CD4-positive, alpha-beta T cell treated with Interleukin-4 for 4 hours (primary cell): ENCODE results near the gene THAP7.

ENCODE experiments used
- DNase-seq: peaks from one replicate; pipeline ENCODE4 v3.0.0-alpha.2; 2020

Gene THAP7

DNA sequence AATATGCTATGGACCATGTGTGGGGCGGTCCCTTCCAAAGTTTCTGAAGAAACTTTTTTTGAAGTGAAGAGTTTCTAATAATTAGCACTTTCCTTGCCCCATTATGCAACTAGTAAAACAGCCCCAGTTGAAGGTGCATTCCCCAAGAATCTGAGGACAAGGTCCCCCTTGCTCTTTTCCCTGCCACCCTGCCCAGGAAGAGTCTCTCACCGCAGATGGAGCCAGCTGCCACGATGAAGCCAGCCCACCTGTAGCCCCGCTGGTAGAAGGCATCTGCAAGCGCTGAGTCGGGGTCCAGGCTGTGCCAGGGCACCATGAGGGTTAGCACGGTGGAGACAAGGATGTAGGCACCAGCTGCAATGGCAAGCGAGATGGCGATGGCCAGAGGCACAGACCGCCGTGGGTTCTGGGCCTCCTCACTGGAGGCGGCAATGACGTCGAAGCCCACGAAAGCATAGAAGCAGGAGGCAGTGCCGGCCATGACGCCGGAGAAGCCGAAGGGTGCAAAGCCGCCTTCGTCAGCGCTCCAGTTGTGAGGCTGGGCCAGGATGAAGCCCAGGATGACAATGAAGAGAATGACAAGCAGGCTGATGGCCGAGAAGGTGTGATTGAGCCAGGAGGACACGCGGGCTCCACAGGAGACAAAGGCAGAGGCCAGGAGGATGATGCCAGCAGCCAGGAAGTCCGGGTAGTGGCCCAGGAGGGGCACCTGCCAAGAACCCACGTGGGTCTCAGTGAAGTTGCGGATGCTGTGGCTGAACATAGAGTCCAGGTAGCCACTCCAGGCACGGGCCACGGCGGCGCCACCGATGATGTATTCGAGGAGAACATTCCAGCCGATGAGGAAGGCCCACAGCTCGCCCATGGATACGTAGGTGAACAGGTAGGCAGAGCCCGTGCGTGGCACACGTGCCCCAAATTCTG is 29.0 kb upstream of the THAP7 start:
- DNase-seq: no peak

DNA sequence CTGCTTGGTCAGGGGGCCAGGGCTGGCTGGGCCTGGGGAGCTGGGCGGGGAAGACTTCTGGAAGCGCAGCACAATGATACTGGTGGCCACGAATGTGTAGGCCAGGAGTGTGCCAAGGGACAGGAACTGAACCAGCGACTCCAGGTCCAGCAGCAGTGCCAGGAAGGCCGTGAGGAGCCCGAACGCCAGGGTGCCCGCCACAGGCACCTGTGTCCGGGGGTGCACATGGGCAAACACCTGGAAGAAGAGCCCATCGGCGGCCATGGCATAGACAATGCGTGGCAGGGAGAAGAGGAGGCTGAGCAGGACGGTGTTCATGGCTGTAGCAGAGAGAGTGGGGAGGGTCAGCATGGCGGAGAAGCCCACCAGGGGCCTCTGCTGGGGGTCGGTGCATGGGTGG is 28.1 kb upstream of the THAP7 start:
- no peak for DNase-seq

GRCh38 chr22:21029486-21030025 is 27.6 kb upstream of the THAP7 start:
- DNase-seq: no peak

- no peak for DNase-seq
Measured at GRCh38 chr22:21028277-21029251, 26.6 kb upstream of the THAP7 start.

- no peak for DNase-seq
Measured at GRCh38 chr22:21026783-21027692, 25.1 kb upstream of the THAP7 start.

DNA sequence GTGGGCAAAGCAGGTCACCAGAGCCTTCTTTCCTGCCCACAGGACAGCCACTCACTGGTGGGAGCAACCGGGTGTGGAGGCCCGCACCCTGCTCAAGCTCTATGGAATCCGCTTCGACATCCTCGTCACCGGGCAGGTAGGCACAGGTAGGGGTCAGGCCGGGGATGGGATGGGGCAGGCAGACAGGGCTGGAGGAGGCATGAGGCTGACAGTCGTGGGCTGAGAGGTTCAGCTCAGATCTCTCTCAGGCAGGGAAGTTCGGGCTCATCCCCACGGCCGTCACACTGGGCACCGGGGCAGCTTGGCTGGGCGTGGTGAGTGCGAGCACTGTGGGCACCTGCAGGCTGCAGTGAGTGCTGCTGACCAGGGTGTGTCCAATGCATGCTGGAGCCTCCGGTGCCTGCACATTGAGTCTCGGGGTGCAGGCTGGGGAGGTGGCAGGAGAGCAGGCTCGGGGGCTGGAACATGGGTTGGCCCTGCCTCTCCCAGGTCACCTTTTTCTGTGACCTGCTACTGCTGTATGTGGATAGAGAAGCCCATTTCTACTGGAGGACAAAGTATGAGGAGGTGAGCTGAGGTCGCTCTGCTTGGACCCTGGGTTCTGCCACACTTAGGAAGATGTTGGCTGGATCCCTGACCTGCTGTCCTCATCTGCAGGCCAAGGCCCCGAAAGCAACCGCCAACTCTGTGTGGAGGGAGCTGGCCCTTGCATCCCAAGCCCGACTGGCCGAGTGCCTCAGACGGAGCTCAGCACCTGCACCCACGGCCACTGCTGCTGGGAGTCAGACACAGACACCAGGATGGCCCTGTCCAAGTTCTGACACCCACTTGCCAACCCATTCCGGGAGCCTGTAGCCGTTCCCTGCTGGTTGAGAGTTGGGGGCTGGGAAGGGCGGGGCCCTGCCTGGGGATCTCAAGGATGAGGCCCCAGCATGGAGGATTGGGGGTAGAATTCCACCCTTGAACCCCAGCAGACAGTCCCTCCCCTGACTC is 24.1 kb upstream of the THAP7 start:
- no peak for DNase-seq

DNA sequence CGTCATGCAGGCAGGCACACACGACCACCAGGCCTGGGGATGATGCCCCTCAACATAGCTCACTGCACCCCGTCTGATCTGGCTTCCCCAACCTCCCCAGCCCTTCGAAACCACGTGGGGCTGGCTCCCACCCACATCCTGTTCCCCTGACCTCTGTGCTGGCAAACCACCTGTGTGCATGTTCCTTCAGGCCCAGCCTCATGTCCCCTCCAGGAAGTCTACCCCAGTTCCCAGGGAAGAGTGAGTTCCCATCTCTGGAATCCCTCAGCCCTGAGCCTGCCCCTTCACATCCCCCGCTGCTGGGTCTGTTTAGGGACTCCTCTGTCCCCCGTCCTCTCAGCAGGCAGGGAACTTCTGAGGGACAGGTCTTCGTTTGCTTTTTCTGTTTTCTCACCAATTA is 23.3 kb upstream of the THAP7 start:
- no peak for DNase-seq

DNA sequence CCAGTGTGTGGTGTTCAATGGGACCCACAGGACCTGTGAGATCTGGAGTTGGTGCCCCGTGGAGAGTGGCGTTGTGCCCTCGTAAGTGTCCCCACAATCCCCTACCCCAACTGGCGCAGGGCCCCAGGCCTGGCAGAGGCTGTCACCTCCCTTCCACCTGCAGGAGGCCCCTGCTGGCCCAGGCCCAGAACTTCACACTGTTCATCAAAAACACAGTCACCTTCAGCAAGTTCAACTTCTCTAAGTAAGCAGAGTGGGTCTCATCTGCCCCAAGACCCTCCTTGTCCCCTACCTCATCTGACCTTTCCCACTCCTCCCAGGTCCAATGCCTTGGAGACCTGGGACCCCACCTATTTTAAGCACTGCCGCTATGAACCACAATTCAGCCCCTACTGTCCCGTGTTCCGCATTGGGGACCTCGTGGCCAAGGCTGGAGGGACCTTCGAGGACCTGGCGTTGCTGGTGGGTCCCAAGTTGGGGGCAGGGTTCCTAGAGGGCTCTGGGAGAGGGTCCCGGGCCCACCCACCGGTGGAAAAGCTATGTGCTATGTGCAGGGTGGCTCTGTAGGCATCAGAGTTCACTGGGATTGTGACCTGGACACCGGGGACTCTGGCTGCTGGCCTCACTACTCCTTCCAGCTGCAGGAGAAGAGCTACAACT is 21.2 kb upstream of the THAP7 start:
- no peak for DNase-seq

- no peak for DNase-seq
Measured at GRCh38 chr22:21022507-21022906, 20.6 kb upstream of the THAP7 start.

DNA sequence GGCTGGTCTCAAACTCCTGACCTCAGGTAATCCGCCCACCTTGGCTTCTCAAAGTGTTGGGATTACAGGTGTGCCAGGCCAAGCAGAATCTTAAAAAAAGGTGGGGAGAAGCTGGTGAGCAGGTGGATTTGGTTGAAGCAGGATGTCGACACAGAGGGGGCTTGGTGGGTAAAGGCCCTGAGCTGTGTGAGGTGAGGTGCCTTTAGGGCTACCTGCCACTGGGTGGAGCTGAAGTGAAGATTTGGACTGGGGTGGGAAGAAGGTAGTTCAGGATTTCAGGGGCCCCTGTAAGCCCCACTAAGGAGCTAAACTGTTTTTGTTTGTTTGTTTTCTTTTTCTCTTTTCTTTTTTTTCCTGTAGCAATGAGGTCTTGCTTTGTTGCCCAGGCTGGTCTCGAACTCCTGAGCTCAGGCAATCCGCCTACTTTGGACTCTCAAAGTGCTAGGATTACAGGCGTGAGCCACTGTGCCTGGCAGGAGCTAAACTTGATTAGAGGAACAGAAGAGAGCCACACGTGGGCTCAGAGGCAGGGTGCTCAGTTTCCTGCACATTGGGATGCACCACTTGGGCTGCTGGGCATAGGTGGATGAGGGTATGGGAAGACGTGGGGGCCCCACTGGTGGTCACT is 19.0 kb upstream of the THAP7 start:
- no peak for DNase-seq

- no peak for DNase-seq
Measured at GRCh38 chr22:21018314-21018713, 16.4 kb upstream of the THAP7 start.

DNA sequence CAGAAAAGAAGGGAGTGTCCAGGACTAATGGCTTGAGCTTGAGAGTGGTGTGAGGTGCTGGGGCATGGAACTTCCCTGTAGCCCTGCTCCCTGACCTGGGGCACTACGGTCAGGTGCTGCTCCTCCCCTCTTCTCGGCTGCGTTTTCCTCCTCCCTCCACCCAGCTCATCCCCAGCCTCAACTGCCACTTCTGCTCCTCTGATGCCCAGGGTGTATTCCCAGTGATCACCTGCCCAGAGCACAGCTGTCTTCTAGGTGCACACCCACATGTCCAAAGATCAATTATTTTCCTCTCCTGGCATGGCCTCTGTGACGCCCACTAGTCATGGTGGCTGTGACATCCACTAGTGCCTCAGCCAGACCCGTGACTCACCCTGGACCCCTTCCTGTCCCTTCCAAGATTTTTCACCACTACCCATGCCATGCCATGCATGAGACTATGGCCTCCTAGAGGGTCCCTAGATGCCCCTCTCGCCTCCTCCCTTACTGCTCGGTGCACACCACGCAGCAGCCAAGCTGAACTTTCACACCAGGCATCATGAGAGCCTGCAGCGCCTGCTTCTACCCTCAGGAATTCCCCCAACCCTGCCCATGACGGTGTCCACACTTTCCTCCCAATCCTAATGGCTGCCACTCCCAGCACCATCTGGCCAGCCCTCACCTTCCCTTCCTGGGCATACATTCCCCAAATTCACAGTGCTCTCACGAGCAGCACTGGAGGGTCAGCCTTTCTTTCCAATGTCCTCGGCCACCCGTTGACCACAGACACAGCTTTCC is 14.9 kb upstream of the THAP7 start:
- no peak for DNase-seq

DNA sequence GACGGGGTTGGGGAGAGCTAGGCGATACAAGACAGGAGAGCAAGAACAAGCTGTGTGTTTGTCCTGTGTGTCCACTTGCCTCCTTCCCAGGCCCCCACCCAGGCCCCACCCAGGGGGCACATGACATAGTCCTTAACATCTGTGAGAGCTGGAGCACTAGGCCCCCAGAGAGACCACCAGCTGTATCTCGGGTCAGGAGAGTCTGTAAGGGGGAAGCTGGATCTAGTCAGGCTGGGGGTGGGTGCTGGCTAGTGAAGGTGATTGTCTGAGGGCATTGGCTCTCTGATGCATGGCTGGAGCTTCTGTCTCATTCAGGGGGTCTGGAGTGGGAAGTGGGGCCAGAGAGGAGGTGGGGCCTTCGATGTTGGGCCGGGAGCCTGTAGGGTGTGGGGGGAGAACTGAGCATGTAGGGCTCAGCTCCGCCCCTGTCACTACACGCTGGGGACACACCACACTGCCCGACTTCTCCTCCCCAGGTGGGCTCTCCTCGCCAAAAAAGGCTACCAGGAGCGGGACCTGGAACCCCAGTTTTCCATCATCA is 13.6 kb upstream of the THAP7 start:
- no peak for DNase-seq

DNA sequence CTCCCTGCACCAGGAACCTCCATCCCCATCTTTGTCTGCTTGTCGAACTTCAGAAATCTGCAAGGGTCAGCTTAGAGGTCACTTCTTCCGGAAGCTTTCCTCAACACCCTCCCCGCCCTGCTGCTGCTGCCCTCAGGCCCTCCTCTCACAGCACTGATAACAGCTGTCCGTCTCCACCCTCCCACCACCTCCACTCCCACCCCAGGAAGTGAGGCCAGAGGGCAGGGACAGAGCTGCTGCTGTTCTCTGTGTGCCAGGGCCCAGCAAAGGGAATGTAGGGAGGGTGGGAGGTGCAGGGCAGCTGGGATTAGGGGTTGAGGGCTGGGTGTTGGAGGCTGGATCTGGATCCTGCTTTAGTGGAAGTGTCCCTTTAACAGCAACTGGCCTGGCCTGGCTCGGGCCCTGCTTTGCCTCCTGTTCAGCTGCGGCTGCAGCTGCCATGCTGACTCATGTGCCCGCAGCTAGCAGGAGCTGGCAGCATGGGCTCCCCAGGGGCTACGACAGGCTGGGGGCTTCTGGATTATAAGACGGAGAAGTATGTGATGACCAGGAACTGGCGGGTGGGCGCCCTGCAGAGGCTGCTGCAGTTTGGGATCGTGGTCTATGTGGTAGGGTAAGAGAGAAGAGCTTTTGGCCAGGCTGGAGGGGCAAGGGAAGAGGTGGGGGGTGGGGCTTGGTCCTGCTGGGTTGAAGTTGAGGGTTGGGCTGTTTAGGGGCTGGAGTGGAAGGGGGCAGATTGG is 13.0 kb upstream of the THAP7 start, which contains the start of gene P2RX6:
Gene P2RX6 (plus strand): TSS at position 440 of the 740 bp plus-strand sequence. CDS start 10 bp downstream, at position 450.
- DNase-seq: no peak

- DNase-seq: peak; percentile 88
Measured at GRCh38 chr22:21014202-21014725, 12.3 kb upstream of the THAP7 start.

GRCh38 chr22:21013657-21014201 is 11.8 kb upstream of the THAP7 start:
- no peak for DNase-seq
